Activated CD4-positive, alpha-beta T cell treated with anti-CD3 and anti-CD28 coated beads, Interleukin-2, amount 50 U/mL, for 24 hours (primary cell): ENCODE results near the gene MBOAT7.

ENCODE experiments used
- DNase-seq, 2 donors: peaks; one replicate each; pipeline ENCODE4 v3.0.0-alpha.2; 2020; ENCODE audit warnings: low read depth in 1 of 2, low spot score in 1 of 2

MBOAT7 gene

DNA sequence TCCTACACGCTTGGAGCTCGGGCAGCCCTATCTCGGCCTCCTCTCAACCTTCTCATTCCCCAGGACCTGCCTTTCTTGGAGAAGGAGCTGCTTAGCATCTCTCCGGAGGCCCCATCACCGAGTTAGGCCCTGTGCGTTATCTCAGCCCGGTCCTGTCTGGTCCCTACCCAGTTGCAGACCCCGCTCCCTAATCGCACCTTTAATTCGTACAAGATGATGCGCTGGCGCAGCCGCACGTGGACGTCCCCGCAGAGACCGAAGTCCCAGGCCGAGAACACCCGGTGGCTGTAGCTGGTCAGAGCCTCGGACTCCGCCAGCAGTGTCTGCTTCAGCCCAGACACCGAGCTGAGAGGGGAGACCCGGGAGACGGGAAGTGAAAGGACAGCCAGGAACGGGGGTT is 24.2 kb downstream of the MBOAT7 start:
- no peak for DNase-seq

DNA sequence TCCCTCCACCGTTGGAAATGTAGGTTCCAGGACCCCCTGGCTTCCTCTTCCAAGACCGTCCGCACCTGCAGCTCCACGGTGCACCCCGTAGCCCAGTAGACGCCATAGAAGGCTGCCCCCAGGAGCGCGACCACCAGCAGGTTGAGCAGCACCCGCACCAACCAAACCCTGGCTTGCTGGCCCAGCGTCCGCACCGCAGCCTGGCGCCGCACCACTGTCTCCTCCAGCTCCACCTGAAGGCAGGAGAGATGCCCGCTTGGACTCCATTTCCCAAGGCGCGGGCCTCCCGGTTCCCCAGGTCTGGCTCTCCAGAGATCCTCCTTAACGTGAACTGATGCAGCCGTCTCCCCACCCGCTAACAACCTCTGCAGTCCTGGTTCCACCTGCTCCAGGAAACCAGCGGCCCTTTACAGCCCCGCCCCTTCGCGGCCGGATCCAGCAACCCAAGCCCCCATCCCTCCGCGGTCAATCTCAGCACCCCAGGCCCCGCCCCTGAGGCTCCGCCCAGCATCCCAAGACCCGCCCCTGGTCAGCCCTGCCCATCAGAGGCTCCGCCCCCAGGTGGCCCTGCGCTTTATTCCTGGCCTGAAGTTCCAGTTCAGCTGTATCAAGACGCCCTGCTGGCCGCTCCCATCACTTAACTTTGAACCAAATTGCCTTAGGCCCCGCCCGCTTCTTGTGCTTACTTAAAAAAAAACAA is 24.9 kb downstream of the MBOAT7 start:
- peak in 1 of 2 donors; percentile 25 for DNase-seq

DNA sequence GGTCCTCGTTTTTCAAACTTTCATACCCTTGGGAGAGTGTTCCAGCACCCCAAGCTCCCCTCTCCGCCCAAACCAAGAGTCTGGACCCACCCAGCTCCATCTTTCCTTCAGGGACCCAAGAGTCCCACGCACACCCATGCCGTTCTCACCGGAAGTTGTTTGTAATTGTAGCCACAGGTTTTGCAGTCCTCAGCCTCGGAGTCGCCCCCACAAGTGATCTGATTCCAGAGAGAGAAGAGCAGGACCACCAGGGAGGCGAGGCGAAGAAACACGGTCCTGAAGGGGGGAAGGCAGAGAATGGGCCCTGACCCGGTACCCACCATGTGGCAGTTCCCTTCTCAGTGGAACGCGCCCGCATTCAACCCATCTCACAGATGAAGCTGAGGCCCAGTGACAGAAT is 26.5 kb downstream of the MBOAT7 start:
- DNase-seq: no peak

DNA sequence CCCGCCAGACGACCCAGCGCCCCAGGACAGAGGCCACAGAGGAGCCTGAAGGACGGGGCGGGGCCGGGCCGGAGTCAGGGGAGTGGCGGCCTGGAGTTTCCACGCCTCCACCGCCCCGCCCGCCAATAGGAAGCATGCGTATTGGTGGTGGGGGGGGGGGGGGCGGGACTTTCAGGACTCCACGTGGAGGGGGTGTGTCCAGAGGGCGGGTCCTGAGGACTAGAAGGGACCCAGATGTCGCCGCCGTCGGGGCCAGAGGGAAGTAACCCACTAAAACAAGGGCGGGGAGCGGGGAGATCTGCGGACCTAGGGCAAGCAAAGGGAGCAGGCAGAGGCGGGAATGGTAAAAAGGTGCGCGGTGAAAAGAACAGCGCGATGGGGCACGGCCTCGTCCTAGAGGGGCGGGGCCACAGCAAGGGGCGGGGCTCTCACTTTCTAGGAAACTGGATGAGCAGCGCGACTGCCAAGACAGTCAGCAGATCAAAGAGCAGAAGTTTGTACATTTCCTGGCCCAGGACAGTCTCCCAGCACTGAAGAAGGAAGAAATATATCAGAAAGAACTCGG is 27.1 kb downstream of the MBOAT7 start:
- peak; percentile 65 to 70 for DNase-seq

DNA sequence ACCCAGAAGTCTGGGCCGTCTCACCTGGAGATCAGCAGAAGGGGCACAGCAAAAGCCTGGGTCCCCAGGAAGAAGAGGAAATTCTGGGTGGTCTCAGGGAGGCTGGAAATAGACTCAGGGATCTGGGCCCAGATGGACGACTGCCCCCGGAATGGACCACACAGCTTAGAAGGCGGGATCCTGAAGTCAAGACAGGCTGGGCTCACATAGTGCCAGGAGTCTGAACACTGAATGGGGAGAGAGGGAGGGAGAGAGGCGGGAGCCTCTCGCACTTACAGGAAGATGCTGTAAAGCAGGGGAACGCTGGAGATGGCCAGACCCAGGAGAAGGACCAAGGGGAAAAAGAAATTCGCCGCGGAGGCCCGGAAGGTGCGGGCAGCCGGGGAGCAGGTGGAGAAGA is 28.5 kb downstream of the MBOAT7 start:
- no peak for DNase-seq

DNA sequence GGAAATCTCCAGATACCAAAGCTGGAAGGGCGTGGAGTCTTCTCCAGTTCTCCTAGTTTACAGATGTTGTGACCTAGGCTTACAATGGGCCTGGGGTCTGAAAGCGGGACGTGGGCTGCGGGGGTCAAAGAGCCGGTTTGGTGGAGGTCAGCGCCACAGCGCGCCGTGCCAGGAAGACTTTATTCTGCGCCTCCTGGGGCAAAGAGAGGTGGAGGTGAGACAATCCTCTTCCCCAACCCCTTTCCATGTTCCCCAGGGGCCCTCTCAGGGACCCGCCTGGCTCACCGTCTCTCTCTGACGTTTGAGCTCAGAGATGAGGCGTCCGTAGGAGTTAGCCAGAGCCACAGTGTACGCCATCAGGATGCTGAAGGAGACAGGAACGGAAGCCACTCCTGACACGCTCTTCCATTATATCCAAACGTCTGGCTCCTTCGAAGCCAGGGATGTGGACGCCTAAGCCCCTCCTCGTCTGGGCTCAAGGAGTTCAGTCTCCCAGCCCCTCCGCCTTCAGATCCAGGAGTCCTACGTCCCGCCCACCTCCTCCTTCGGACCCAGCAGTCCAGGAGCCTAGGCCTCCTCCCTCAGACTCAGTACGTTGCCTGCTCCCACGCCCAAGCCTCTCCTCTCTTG is 29.1 kb downstream of the MBOAT7 start:
- DNase-seq: no peak

DNA sequence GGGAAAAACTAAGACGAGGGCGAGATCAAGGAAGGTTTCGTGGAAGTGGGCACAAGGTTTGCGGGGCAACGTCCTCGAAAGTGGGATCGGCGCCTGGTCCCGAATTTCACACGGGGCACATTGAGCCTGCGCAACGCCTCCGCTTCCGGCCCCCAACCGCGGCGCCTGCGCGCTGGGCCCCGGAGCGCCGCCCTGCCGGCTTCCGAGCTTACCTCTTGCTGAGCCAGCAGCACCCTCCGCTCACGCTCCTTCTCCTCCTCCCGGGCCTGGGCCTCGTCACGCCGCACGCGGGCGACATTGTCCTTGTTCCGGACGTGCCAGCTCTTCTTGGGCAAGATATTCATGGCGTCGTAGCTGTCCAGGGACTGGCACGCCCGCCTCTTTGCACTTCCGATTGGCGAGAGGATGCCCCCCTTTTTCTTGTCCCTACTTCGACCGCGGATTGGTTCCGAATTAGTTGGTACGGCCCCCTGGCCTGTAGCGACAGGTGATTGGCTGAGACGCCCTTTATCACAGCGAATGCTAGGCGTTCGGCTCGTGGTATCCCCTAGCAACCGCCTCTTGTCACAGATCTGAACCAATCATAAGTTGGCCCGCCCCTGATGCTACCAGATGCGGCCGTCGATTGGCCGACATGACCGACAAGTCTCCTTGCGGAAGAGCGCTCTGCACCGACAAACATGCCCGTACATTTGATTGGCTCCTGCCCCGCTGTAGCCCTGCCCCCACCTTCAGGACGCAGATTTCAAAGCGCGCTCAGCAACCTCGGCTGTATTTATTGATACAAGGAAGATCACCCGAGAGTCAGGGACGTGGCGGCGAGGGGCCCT is 29.8 kb downstream of the MBOAT7 start, which contains the start of gene LENG1:
LENG1 (minus strand) TSS at position 370 of the 830 bp plus-strand sequence; CDS start at position 344, 26 bp downstream.
- DNase-seq: peak; percentile 86 to 100

DNA sequence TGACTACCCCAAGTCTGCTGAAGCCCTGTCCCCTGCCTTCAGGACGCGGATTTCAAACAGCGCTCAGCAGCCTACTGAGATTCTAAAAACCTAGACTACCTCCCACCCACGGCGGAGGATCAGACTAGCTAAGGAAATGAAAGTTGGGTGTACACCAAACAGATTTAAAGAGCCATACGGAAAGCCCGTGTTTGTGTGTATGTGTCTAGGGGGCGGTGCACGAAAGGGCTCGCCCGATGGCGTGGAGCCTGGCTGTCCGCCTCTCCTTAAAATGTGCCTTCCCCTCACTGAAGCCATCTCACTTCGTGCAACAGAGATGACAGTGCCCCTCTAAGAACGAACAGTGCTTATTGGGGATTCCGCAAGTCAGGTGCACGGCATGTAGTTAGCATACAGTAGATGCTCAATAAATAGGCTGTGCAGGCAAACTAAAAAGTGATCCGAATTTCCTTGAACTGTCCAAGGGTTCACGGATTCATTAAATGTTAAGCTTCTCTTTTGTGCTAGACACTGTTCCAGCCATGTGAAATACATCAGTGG is 30.5 kb downstream of the MBOAT7 start:
- no peak for DNase-seq

DNA sequence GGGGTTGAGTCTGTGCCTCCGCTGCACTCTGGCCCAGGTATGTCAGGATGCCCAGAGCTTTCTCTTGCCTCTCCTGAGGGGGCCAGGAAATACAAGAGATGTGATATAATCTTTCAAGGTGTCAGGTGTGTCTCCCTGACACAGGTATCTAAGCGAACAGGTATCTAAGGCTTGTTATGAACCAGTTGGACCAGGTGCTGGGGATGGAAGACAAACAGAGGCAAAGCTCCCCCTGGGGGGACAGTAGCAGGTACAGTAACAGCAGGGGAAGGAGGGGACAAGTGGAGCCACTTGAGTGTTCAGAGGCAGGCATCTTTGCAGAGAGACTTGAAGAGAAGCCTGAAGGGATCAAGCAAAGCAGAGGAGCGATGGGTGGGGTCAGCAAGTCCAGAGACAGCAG is 32.4 kb downstream of the MBOAT7 start:
- DNase-seq: no peak

DNA sequence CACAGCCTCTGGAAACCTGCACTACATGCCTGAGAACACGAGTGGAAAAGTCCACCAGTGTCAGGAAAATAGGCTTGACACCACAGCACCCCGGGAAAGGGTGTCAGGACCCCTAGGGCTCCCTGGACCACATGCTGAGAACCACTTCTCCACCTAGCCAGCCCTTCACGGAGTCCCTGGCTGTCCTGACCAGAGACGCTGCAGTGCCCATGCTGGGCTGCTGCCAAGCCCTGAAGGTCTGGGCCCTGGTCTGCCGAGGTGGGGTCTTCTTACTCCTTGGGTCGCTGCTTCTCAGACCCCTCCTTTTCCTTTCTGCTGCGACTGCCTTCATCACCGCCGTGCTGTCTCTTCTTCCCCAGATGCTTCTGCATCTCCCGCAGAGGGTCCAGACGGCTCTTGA is 32.9 kb downstream of the MBOAT7 start:
- DNase-seq: no peak

DNA sequence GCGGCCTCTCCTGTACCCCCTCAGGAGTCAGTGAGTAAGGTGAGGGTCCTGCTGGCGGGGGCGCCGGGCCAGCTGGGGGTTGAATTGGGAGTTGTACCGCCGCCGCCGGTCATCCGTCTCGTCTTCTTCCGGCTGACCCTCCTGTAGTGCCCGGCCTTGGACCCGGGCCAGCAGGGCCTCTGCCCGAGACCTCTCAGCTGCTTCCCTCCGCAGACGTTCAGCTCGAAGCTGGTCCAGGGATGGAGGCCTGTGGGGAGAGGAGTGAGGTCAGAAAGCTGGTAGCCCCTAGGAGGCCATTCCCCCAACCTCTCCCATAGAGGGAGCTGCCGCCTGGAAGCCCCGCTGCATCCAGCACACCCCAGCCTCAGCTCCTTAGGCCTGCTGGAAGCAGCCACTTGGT is 33.7 kb downstream of the MBOAT7 start:
- no peak for DNase-seq

DNA sequence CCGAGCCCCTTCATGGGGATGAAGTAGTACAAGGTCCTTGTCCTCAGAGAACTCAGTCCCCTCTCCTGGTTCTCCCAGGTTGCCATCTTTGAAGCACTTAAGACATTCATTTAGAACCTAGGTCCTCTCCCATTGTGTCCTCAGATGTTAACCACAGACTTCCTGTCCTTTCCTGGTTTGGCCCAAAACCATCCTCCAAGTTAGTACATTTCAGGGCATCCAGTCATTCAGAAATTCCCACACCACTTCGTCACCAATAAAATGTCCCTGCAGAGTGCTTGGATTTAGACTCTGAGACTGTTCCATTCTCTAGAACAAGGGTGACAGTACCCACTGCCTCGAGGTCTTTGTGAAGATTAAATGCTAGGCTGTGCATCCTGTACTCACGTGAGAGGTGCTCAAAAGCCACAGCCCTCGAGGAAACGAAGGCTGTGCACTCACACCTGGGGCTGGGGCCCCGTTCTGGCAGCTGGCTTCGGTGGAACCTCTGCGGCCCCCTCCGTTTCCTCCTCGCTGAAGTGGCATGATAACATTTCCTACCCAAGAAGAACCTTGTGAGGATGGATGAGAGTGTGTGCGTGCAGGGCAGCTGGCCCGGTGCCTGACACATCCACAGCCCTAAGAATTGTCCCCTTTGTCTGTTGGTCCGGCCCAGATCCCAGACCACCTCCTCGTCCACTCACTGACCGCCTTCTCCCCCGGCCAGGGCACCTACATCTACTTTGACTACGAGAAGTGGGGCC is 34.6 kb downstream of the MBOAT7 start:
- DNase-seq: no peak

DNA sequence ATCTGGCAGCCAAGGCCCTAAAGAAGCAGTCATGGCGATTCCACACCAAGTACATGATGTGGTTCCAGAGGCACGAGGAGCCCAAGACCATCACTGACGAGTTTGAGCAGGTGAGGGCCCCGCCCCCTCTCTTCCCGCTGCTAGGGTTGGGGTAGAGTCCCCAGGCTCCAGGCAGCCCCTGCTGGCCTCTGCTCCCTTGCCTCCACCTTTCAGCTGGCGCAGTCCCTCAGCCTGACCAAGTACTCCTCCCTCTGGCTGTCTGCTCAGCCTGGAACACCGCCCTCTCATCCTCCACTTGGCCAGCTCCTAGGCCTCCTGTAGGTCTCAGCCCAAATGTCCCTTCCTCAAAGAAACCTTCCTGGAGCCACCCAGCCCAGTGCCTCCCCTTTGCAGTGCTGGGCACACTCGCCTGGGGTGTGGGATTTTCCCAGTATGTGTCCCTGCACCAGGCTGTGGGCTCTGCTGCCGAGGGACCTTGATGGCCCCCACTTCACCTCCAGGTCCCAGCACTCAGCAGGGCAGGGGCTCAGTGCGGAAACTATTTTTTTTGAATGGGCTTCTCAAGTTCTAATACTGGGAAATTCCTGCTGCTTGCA is 35.6 kb downstream of the MBOAT7 start:
- DNase-seq: no peak

DNA sequence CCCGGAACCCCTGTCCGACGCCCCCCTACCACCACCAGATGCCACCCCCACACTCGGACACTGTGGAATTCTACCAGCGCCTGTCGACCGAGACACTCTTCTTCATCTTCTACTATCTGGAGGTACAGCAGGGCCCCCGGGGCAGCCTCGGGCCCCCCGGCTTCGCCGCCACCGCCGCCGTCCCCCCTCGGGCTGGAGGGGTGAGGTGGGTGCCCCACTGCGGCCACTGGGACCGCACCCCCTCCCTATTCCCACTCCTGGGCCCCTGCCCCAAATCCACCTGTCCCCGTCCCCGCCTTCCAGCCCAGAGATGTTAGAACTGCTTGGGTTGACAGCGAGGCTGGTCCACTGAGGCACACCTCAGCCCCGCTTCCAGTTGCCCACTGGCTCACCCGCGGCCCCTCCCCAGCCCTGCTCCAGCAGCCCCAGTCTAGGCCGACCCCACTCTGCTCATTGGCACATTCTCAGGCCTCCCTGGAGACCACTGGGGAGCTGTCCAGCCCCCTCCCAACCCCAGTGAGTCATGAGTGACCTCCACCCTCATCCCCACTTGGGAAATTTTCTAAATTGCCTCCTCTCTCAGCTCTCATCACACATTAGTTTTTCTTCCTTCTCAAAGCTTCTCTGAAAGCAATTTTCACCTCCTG is 36.4 kb downstream of the MBOAT7 start:
- no peak for DNase-seq

DNA sequence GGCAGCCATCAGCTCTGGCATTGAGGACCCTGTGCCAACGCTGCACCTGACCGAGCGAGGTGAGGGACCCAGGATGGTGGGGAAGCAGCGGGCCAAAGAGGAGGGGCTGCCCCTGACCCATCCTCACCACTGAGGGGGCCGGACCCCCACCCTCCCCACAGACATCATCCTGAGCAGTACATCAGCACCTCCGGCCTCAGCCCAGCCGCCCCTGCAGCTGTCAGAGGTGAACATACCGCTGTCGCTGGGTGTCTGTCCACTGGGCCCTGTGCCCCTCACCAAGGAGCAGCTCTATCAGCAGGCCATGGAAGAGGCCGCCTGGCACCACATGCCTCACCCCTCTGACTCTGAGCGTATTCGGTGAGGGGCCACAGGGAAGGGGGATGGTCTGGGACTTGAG is 37.1 kb downstream of the MBOAT7 start:
- no peak for DNase-seq

DNA sequence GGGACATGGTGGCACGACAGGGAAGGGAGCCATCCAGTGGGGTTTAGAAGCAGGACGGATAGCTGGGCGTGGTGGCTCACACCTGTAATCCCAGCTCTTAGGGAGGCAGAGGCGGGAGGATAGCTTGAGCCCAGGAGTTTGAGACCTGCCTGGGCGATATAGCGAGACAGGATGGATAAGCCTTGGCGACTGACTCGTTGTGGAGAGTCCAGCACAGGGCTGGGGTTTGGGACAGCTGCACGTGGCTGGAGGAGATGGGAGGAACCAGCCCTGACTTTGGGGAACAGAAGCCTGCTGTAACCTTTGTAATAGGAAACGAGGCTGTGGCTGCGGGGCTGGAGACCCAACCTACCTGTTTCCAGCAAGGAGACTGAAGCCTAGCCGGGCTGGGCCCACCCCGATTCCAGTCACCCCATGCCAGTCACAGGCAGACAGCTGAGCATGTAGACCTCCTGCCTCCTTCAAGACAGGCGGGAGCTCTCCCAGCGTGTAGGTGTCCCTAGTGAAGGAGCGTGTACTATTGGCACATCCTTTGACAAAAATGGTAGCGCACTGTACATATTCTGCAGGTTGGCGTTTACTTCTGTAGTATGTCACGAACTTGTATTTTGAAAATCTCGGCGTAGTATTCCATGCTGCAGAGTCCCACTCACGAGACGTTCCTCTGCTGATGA is 37.9 kb downstream of the MBOAT7 start:
- no peak for DNase-seq

DNA sequence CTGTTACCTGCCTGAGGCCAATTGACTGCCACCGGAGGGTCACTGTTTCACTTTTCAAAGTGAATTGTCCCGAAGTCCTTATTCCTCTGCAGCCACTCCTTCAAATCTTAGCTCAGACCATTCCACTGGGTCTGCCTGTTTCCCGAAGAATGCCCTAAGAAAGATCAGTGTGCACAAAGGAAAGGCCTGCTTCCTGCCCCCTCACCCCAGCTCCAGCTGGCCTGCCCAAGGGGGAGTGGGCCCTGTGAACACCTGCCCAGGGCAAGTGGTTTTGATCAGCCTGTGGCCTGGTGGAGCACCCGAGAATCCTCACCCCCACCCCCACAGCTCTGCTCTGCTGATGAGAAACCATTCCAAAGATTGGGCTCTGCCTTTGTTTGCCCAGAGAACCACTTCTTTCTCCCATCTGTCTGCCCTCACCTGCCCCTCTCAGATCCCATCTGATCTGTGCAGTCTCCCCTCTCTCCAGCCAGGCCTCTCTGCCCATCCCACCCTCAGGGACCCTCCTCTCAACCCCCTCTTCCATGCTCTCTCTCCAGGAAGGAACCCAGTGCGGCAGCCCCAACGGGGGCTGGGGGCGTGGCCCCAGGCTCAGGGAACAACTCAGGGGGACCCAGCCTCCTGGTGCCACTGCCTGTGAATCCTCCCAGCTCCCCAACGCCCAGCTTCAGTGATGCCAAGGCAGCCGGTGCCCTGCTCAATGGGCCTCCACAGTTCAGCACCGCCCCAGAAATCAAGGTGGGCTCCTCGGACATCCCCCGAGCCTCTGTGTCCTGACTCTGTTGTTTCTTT is 40.2 kb downstream of the MBOAT7 start:
- no peak for DNase-seq

DNA sequence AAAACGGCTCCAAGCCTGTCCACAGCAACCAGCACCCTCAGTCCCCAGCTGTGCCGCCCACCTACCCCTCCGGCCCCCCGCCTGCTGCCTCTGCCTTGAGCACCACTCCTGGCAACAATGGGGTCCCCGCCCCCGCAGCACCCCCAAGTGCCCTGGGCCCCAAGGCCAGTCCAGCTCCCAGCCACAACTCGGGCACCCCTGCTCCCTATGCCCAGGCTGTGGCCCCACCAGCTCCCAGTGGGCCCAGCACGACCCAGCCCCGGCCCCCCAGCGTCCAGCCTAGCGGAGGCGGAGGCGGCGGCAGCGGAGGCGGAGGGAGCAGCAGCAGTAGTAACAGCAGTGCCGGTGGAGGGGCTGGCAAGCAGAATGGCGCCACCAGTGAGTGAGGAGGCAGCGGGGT is 41.2 kb downstream of the MBOAT7 start:
- no peak for DNase-seq

DNA sequence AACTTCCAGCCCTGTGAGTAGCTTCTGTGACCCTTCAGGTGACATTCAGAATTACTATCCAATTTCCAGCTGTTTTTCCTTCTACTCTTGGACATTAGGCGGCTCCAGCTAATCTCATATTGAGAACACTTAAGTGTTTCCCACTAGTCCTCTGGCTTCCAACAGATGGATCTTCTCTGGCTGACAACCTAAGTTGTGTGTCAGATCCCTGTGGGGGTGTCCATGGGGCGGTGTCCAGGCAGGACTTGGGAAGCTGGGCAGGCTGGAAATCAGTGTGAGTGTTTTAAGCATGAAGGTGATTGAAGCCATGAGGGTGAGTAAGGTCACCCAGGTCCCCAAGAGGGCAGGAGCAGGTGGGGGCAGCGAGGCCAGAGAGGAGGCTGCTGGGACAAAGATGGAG is 41.7 kb downstream of the MBOAT7 start:
- no peak for DNase-seq
